GM21526 (cell line): ENCODE data around the gene MUC2.

ENCODE experiments used
- ATAC-seq: cut with Tn5 transposase; IDR thresholded peaks from one replicate; pipeline ENCODE4 v1.9.1; 2021; ENCODE audit warnings: moderate library complexity; ENCODE audit not compliant: unreplicated experiment, low FRiP score

MUC2 gene

DNA sequence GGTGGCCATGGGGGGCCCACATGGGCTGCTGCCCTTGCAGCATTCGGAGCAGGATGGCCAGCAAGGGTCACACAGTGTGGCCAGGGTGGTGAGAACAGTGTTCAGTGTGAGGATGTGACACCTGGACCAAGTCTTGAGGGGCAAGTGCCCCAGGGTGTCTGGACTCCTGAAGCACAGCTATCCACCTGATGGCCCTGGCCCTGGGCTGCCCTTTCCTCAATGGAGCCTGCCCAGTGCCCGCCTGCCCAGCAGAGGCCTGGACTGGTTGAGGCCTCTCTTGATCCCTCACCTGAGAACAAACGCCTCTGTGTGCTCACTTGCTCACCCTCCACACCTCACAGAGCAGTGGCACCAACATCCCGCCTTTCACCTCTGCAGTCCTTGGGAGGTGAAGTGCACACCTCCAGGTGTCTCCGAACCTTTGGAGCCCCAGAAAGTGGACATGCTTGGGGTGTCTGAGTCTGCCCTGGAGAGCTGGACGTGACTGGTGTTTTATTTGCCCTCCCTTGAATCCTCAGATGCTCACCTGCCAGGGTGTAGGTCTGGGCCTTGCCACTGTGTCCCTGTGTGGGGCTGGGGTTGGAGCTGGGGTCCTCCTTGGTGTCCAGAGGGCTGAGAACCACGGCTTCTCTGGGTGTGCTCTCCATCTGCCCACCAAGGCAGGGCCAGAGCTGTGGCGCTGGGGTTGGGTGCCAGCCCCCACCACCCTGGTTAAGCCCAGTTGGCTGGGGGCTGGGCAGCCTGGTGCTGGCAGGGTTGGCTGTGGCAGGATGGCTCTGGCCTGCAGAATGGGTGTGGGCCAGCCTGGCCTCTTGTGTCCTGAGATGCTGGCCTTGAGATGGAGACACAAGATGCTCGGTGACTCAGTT, 3.8 kb upstream of the MUC2 start:
- no peak for ATAC-seq

DNA sequence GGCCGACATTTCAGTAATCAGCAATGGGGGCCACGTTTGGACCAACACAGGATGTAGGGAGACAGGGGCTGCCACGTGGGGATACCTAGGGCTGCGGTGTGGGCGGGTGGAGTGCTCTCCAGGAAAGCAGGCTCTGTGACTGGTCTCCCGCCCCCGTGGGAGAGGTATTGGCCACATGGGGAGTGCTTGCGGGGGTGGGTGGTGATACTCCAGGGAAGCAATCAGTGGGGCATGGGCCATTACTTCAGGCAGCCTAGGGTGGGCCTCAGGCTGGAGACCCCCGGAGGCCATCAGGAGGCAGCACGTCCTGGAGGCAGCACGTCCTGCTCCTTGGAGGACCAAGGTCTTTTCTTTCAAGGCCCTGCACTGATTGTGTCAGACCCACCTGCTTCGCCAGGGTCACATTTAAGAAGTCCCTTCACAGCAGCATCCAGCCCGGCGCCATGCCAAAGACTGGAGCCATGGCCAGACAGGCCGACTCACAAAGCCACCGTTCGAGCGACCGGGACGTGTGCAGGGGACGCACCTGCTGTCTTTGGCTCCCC, 3.0 kb upstream of the MUC2 start:
- ATAC-seq: no peak

DNA sequence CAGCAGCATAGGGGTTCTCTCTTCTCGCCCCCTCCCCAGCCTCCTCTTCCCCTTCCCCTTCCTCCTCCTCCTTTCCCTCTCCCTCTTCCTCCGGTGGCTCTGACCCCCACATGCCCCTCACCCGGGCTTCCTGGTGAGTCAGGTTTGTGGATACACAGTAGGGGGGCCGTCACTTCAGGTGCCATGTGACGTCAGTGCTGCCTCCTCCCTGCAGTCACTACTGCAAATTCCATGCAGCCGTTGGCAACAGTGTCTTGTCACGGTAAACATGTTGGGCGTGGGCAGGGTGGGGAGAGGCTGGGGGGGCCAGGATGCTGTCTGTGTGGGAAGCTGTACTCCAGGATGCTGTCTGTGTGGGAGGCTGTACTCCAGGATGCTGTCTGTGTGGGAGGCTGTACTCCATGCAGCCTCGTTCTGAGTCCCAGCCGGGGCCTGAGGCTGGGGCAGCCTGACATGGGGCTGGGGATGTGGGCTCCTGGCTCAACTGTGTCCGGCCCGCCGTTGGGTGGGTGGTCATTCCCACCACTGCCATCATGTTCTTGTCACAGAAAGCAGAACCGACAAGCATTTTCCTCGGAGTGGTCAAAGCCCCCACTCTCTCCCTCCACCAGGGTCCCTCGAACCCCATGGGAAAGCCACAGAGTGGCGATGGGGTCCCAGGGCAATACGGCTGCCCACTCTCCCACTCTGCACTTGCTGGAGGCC, 2.4 kb upstream of the MUC2 start:
- ATAC-seq: no peak

DNA sequence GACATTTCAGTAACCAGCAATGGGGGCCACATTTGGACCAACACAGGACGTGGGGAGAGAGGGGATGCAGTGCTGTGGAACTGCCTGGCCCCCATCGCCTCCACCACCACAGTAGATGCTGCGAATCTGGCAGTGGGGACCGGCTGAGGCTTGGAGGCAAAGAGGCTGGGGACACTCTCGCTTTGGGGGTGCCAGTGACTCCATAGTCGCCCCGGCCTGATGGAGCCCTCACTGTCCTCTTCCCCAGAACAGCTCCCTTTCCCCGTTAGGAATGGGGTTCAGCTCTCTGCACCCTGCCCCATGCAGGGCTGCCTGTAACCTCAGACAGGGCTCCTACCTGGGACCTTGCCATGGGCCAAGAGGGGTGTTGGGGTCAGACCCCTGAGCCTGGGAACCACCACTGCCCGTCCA, 1.8 kb upstream of the MUC2 start:
- no peak for ATAC-seq

DNA sequence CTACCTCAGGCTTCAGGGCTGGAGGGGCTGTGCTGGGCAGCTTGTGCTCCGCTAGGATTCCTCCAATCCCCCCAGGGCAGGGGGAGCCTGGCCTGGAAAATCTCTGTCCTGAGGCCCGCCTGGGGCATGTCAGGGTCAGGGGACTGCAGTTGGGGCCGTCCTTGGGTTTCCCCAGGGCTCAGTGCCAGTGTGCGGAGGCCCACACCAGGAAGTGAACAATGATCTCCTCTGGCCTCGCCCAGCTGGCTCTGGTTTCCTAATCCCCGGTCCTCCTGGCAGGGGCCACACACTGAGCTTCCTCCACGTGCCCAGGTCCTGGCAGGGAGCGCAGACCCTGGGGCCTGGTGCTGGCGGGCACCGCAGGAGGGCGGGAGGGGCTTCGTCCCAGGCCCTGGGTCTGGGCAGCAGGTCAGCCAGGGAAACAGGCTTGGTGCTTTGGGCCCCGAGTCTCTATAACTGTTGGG, 1.4 kb upstream of the MUC2 start:
- no peak for ATAC-seq

DNA sequence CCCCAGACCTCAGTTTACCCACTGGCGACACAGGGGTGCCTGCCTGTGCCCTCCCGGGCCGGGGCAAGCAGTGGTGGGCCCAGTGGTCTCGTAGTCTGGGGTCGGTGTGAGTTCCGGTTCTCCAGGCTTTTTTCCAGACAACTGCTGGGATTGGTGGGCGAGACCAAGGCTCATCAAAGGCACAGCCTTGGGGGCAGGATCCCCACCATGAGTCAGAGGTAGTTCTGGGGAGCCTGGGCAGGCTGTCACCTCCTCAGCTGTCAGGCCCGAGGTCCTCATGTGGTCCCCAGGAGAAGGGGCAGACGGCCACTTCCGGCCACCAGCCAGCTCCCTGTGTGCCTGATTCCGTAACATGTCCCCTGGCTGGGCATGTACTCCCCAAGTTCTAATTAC, 827 bp upstream of the MUC2 start:
- no peak for ATAC-seq

DNA sequence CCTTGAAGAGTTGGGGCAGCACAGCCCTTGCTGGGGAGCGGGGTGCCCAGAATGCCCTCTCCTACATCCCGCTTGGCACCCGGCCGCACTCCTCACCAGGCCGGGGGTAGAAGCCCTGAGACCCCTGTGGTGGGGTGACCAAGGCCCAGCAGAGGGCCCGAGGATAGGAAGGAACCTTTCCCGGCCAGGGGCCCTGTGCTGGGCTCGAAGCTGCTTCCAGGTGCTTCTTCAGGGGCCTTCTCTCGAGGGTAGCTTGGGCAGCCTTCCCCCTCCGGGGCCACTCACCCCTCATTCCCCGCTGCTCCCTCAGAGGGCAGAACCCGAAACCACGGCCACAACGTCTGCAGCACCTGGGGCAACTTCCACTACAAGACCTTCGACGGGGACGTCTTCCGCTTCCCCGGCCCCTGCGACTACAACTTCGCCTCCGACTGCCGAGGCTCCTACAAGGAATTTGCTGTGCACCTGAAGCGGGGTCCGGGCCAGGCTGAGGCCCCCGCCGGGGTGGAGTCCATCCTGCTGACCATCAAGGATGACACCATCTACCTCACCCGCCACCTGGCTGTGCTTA, 752 bp downstream of the MUC2 start:
- ATAC-seq: no peak

DNA sequence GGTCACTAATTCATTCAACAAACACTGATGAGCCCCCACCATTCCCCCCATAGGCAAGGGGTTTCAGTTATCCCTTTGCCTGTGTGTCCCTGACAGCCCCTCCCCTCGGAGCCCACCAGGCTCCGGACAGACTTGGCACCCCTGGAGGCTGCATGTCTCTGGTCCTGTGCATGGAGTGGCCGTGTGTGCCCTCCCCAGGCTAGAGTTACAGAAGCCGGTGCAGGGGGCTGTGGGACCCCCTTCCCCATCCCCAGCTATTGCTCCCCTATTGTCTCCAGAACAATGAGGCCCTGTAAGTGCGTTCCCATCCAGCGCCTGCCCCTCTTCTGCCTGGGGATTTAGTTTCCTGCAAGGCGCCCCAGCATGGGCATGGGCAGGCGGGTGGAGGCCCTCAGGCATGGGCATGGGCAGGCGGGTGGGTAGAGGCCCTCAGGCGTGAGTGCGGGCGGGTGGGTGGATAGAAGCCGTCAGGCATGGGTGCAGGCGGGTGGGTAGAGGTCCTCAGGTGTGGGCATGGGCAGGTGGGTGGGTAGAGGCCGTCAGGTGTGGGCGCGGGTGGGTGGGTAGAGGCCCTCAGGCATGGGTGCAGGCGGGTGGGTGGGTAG, 1.5 kb downstream of the MUC2 start:
- no peak for ATAC-seq

DNA sequence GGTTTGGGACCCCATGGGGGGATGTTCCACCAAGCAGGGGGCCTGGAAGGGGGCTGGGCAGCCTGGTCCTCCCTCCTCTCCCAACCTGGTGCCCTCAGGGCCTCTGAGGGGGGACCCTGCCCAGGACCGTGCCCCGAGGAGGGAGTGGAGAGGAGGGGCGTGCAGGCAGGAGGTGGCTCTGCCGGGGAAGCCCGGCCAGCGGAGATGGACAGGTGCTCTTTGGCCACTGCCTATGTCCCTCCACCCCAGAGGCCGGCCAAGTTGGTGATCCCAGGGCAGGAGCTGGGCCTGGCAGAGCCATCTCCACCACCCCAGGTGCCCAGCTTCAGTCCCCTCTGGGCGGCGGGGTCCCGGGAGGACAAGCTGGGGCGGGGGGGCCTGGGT, 2.4 kb downstream of the MUC2 start:
- ATAC-seq: no peak

DNA sequence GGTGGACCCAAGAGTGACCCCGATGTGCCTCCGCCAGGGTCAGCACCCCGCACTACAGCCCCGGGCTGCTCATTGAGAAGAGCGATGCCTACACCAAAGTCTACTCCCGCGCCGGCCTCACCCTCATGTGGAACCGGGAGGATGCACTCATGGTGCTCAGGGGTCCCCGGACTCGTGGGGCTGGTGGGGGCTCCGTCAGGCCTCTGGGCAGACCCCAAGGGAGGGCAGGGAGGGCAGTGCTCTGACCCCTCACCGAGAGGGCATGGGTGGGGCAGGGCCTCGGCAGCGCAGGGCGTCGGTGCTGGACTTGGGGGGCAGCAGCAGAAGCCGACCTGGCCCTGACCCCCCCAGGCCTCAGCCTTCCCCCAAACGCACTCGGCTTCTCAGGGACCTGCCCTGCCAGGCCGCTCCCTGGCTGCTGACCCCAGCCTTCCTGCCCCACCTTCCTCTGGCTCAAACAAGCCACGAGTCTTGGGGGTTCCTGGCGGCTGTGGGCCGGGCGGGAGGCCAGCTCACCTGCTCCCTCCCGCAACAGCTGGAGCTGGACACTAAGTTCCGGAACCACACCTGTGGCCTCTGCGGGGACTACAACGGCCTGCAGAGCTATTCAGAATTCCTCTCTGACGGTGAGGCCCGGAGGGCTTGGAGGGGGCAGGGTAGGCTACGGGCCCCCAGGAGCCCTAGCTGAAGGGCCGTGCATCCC, 2.9 kb downstream of the MUC2 start:
- ATAC-seq: no peak

DNA sequence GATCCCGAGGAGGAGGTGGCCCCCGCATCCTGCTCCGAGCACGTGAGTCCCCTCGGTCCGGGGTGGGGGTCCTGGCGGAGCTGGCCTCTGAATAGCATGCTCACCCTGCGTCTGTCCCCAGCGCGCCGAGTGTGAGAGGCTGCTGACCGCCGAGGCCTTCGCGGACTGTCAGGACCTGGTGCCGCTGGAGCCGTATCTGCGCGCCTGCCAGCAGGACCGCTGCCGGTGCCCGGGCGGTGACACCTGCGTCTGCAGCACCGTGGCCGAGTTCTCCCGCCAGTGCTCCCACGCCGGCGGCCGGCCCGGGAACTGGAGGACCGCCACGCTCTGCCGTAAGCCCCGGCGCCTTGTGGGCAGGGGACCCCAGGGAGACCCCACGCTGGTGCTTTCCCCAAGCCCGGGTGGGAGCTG, 3.5 kb downstream of the MUC2 start:
- ATAC-seq: no peak

DNA sequence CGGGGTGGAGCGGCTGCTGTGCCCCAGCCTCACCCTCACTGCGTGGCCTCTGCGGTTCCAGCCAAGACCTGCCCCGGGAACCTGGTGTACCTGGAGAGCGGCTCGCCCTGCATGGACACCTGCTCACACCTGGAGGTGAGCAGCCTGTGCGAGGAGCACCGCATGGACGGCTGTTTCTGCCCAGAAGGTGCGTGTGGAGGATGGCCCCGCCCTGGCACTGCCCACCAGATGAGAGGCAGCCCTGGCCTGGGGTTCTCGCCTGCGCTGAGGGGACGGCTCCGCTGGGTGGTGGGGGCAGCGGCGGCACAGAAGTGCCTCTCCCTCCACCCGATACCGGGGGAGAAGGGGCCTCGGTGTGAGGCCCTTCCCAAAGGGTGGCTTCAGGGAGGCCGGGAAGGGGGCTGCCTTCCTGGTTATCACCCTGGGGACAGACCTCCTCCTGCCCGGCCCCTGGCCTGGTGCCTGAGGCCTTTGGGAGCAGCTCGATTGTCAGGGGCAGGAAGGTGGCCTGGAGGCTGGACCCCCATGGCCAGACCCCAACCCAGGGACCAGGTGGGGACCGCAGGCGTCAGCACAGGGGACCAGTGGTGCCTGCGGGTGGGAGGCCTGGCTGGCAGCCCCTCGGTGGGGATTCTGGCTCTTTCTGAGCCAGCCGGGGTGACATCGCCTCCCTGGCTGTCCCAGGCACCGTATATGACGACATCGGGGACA, 7.1 kb downstream of the MUC2 start:
- ATAC-seq: no peak

DNA sequence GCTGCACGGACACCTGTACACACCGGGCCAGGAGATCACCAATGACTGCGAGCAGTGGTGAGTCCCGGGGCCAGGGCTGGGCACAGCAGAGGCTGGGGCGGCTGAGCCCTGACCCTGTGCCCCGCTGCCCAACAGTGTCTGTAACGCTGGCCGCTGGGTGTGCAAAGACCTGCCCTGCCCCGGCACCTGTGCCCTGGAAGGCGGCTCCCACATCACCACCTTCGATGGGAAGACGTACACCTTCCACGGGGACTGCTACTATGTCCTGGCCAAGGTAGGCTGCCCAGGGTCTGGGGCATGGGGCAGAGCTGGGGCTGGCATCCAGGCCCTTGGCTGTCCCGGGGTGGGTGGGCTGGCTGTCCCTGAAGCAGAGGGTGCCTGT, 7.7 kb downstream of the MUC2 start:
- ATAC-seq: no peak

DNA sequence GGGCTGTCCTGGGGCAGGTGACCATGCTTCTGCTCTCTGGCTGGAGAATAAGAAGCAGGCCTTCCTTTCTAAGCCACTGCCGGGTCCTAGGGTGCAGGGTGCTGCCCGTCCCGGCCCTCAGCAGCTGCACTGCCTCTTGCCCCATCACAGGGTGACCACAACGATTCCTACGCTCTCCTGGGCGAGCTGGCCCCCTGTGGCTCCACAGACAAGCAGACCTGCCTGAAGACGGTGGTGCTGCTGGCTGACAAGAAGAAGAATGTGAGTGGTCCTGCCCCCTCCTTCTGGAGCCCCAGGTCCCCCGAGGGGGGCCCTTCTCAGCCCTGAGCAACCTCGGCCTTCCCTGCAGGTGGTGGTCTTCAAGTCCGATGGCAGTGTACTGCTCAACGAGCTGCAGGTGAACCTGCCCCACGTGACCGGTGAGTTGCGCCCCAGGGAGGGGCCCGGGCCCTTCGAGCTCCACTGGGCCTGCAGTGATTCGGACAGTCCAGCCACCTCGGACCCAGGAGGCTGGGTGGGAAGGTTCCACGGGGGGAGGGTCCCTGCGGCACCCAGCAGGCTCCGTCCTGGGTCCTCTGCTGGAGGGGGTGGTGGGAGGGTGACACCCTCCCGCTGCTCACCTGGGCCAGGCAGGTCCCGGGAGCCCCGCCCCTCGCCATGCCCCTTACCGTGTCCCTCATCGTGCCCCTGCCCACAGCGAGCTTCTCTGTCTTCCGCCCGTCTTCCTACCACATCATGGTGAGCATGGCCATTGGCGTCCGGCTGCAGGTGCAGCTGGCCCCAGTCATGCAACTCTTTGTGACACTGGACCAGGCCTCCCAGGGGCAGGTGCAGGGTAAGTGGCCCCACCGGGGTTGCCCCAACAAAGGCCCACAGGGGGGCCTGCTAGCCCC, 8.3 kb downstream of the MUC2 start:
- ATAC-seq: no peak

DNA sequence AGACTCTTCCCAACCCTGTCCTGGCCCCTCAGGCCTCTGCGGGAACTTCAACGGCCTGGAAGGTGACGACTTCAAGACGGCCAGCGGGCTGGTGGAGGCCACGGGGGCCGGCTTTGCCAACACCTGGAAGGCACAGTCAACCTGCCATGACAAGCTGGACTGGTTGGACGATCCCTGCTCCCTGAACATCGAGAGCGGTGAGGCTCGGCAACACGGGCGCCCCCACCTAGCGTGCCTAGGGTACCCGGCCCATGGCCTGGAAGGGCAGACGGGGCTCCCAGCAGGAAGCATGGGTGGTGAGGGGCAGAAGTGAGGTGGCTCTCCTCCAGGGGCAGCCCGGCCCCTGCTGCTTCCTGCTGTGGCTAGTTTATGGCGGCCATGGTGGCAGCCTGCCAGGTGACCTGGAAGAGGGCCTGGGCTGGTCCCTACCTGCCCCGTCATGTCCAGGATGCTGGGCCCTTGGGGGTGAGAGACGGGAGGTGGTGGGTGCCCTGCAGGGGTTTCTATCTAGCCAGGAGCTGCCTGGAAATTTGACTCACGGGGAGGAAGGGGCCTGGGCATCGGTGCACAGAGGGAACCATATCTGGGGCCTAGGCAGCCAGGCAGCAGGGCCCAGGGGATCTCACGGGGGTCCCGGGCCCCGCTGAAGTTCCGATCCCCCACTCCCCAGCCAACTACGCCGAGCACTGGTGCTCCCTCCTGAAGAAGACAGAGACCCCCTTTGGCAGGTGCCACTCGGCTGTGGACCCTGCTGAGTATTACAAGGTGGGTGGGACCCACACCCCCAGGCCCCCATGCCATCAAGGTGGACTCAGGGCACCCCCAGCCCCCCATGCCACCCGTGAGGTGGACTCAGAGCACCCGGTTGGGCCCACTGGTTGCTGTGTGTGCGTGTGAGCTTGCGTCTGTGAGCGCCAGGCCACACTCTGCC, 9.2 kb downstream of the MUC2 start:
- ATAC-seq: no peak

DNA sequence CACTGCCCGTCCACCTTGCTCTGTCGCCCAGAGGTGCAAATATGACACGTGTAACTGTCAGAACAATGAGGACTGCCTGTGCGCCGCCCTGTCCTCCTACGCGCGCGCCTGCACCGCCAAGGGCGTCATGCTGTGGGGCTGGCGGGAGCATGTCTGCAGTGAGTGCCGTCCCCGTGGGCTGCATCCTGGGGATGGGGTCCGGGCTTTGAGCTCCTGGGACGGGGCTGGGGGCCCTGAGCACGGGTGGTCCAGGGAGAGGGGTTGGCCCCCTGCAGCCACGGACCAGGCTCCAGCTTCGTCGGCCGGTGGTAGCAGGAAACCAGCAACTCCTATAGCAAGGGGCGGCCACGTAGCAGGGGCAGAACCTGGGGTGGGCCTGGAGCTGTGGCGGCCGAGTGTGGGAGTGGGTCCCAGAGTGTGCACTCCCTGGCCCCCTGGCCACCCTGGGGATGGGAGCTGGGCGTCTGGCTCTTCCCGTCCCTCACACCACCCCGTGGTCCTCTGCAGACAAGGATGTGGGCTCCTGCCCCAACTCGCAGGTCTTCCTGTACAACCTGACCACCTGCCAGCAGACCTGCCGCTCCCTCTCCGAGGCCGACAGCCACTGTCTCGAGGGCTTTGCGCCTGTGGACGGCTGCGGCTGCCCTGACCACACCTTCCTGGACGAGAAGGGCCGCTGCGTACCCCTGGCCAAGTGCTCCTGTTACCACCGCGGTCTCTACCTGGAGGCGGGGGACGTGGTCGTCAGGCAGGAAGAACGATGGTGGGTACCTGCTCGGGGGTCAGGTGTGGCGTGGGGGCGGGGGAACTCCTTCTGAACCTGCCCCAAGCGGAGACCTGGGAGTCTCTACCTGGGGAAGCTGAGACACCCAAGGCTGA, 10.1 kb downstream of the MUC2 start:
- no peak for ATAC-seq
